GM23338 (cell line): ENCODE data around the gene DLG5. TPM values are rescaled to one million over a fixed set of nuclear protein-coding genes. Genes with fewer than 3 reads are reported as not detected.

Experiments
- ATAC-seq: fragments of 200-7000 bp; cut with Tn5 transposase; 3 replicates; pipeline ENCODE4 v1.9.1; 2020
- DNase-seq: peaks from one replicate; pipeline ENCODE4 v3.0.0-alpha.2; 2015; ENCODE audit warnings: low spot score
- H2AFZ ChIP-seq: fragments of 200-600 bp; sonication (generic); 2 replicates; pipeline ENCODE4 v1.8.0; 2016; ENCODE audit warnings: antibody characterized with exemption, mild to moderate bottlenecking, moderate library complexity
- H3F3A ChIP-seq: fragments of 200-600 bp; sonication (generic); replicated peaks from 2 replicates; pipeline ENCODE4 v1.8.0; 2017; ENCODE audit warnings: antibody characterized with exemption, mixed run types, low read depth
- H3K27ac ChIP-seq: fragments of 200-600 bp; sonication (generic); 2 replicates; pipeline ENCODE4 v1.6.1; 2016; ENCODE audit warnings: low read depth
- H3K27me3 ChIP-seq: fragments of 200-600 bp; sonication (generic); 2 replicates; pipeline ENCODE4 v1.8.0; 2016; ENCODE audit warnings: mild to moderate bottlenecking, mixed run types, moderate library complexity; ENCODE audit not compliant: insufficient read depth
- H3K36me3 ChIP-seq: fragments of 200-600 bp; sonication (generic); 2 replicates; pipeline ENCODE4 v1.8.0; 2016; ENCODE audit warnings: mild to moderate bottlenecking; ENCODE audit not compliant: insufficient read depth
- H3K4me1 ChIP-seq: fragments of 200-600 bp; sonication (generic); 2 replicates; pipeline ENCODE4 v1.8.0; 2016; ENCODE audit warnings: mild to moderate bottlenecking, moderate library complexity; ENCODE audit not compliant: insufficient read depth
- H3K4me2 ChIP-seq: fragments of 200-600 bp; sonication (generic); 2 replicates; pipeline ENCODE4 v1.7.1; 2017; ENCODE audit warnings: mixed run types
- H3K4me3 ChIP-seq: fragments of 200-600 bp; sonication (generic); 2 replicates; pipeline ENCODE4 v1.6.1; 2016; ENCODE audit warnings: mixed run types
- H3K79me2 ChIP-seq: fragments of 200-600 bp; sonication (generic); replicated peaks from 2 replicates; pipeline ENCODE4 v1.8.0; 2017; ENCODE audit warnings: mild to moderate bottlenecking; ENCODE audit not compliant: insufficient read depth
- H3K9me2 ChIP-seq: fragments of 200-600 bp; sonication (generic); 2 replicates; pipeline ENCODE4 v1.8.0; 2017; ENCODE audit not compliant: insufficient read depth
- H4K20me1 ChIP-seq: fragments of 200-600 bp; sonication (generic); replicated peaks from 2 replicates; pipeline ENCODE4 v1.8.0; 2017; ENCODE audit warnings: mild to moderate bottlenecking; ENCODE audit not compliant: insufficient read depth
- H3K27ac Mint-ChIP-seq: 2 replicates; pipeline ENCODE4 v1.8.0; 2020; ENCODE audit warnings: inconsistent platforms, mild to moderate bottlenecking, moderate library complexity, mixed read lengths
- H3K27me3 Mint-ChIP-seq: 3 replicates; pipeline ENCODE4 v1.8.0; 2022; ENCODE audit warnings: low read depth, mild to moderate bottlenecking, moderate library complexity, mixed read lengths, inconsistent platforms; ENCODE audit not compliant: insufficient read depth, poor library complexity
- H3K36me3 Mint-ChIP-seq: 3 replicates; pipeline ENCODE4 v1.8.0; 2021; ENCODE audit warnings: low read depth, mild to moderate bottlenecking, inconsistent platforms, moderate library complexity, mixed read lengths
- H3K4me1 Mint-ChIP-seq: 3 replicates; pipeline ENCODE4 v1.8.0; 2020; ENCODE audit warnings: mild to moderate bottlenecking, inconsistent platforms, mixed read lengths
- H3K4me3 Mint-ChIP-seq: 3 replicates; pipeline ENCODE4 v1.8.0; 2021; ENCODE audit warnings: moderate library complexity, mild to moderate bottlenecking, inconsistent platforms, mixed read lengths
- H3K9me3 Mint-ChIP-seq: 3 replicates; pipeline ENCODE4 v1.8.0; 2020; ENCODE audit warnings: moderate library complexity, mild to moderate bottlenecking, inconsistent platforms, mixed read lengths
- CREB1 ChIP-seq: fragments of 250-450 bp; sonication (Bioruptor Pico); IDR thresholded peaks from 2 replicates; pipeline ENCODE4 v1.5.0; 2020; ENCODE audit warnings: low read depth, mild to moderate bottlenecking, moderate library complexity
- CTCF ChIP-seq, 2 experiments: fragments of 200-600 bp in 1 of 2; sonication (generic) in 1 of 2; conservative IDR thresholded peaks; 2 replicates each; pipeline versions ENCODE4 v1.5.1 to v1.6.1; 2016 to 2017; ENCODE audit warnings: antibody characterized with exemption in 2 of 2, low read depth in 2 of 2, mild to moderate bottlenecking in 2 of 2, moderate library complexity in 1 of 2
- EZH2phosphoT487 ChIP-seq: fragments of 200-600 bp; sonication (generic); IDR thresholded peaks from one replicate; pipeline ENCODE4 v1.8.1; 2018; ENCODE audit warnings: antibody characterized with exemption; ENCODE audit not compliant: unreplicated experiment
- JUNB ChIP-seq: IDR thresholded peaks from one replicate; pipeline ENCODE4 v1.6.1; 2016; ENCODE audit warnings: antibody characterized with exemption; ENCODE audit not compliant: unreplicated experiment
- NANOG ChIP-seq: IDR thresholded peaks from 2 replicates; pipeline ENCODE4 v1.6.1; 2016; ENCODE audit warnings: antibody characterized with exemption, borderline replicate concordance
- REST ChIP-seq: IDR thresholded peaks from one replicate; pipeline ENCODE4 v1.6.1; 2018; ENCODE audit warnings: antibody characterized with exemption; ENCODE audit not compliant: unreplicated experiment
- STAT1 ChIP-seq: IDR thresholded peaks from one replicate; pipeline ENCODE4 v1.6.1; 2016; ENCODE audit warnings: antibody characterized with exemption; ENCODE audit not compliant: unreplicated experiment
- ZNF114 ChIP-seq: fragments of 250-450 bp; sonication (Bioruptor Pico); IDR thresholded peaks from 2 replicates; pipeline ENCODE4 v1.5.0; 2020; ENCODE audit warnings: mild to moderate bottlenecking, moderate library complexity
- ZNF331 ChIP-seq: fragments of 250-450 bp; sonication (Bioruptor Pico); IDR thresholded peaks from 2 replicates; pipeline ENCODE4 v1.5.0; 2020; ENCODE audit warnings: low read depth, mild to moderate bottlenecking, moderate library complexity
- ZNF462 ChIP-seq: fragments of 250-450 bp; sonication (Bioruptor Pico); IDR thresholded peaks from 2 replicates; pipeline ENCODE4 v1.5.0; 2020; ENCODE audit warnings: mild to moderate bottlenecking, moderate library complexity
- polyA plus RNA-seq: library from polyadenylated mRNA; unstranded; fragments of >200 nt; fragmentation: Nextera tagmentation; extraction: Ambion mirVana; gene quantifications from 2 replicates; pipeline ENCODE4 v1.2.1, GENCODE V29; 2016
- total RNA-seq: library from RNA; depleted of rRNA; stranded (reverse); fragments of >200 nt; shearing (Covaris generic); gene quantifications from 2 replicates; pipeline ENCODE4 v1.2.3, GENCODE V29; 2014

DLG5 gene
- total and polyA plus RNA-seq, 2 experiments from 2014 or later: 7.4 to 66.6 TPM

- Mint-ChIP-seq H3K4me3 (no peak overlapping the region), H3K27ac (no peak overlapping the region), H3K27me3 (peaks cover 2% of the 10 kb centered on the region), H3K9me3 (peaks cover 17% of the 10 kb centered on the region), H3K4me1 (peaks cover 5% of the 10 kb centered on the region), H3K36me3 (peaks cover 13% of the 10 kb centered on the region)
- no peaks in the 10 kb centered on the region for H3K9me2 ChIP-seq
- DNase-seq (no peak), ATAC-seq (no peak)
- no peak overlapping the region for H3K4me2 ChIP-seq
- 0 out of 2 replicates have a peak, but pooled peaks cover 2% of the 10 kb centered on the region for H3F3A ChIP-seq
- H3K4me1 ChIP-seq: no peaks in the 10 kb centered on the region; the same call in 1 of the 2 replicates
- no peaks in the 10 kb centered on the region for H3K27me3 ChIP-seq
- H3K27ac ChIP-seq: no peak overlapping the region
- H3K36me3 ChIP-seq: no peaks in the 10 kb centered on the region; the same call in 1 of the 2 replicates
- no peak overlapping the region for H3K4me3 ChIP-seq
- no peaks in the 10 kb centered on the region for H3K79me2 ChIP-seq
- TF ChIP-seq EZH2phosphoT487 (no peak), ZNF331 (CRISPR knock-in tag) (no peak), CTCF (conservative IDR thresholded peaks at IDR 0.05; ENCODE audit: low read depth in 2 of 2) (0 out of 4 replicates have a peak, but pooled peaks of 1 of the 2 experiments have one; percentile 8), STAT1 (no peak)
- H2AFZ ChIP-seq: no peak overlapping the region
- H4K20me1 ChIP-seq: no peaks in the 10 kb centered on the region
These were observed 33.4 kb upstream of the DLG5 start for GRCh38 chr10:77959887-77960455.

- ATAC-seq: no peak
- Mint-ChIP-seq H3K4me1 (peaks cover 5% of the 10 kb centered on the region), H3K27ac (no peak overlapping the region), H3K36me3 (peaks cover 10% of the 10 kb centered on the region), H3K9me3 (peaks cover 12% of the 10 kb centered on the region), H3K27me3 (peaks cover 2% of the 10 kb centered on the region), H3K4me3 (no peak overlapping the region)
- no peaks in the 10 kb centered on the region; the same call in 1 of the 2 replicates for H3K36me3 ChIP-seq
- no peak overlapping the region for H3K27ac ChIP-seq
- no peaks in the 10 kb centered on the region; the same call in 1 of the 2 replicates for H3K4me1 ChIP-seq
- no peak overlapping the region for H3K4me3 ChIP-seq
- H2AFZ ChIP-seq: 0 out of 2 replicates have a peak overlapping the region, but pooled peaks have one; percentile 43
- H3F3A ChIP-seq: 0 out of 2 replicates have a peak, but pooled peaks cover 2% of the 10 kb centered on the region
- H3K79me2 ChIP-seq: no peaks in the 10 kb centered on the region
- no peaks in the 10 kb centered on the region for H3K27me3 ChIP-seq
- no peaks in the 10 kb centered on the region for H3K9me2 ChIP-seq
- H3K4me2 ChIP-seq: no peak overlapping the region
- no peak for DNase-seq
- H4K20me1 ChIP-seq: no peaks in the 10 kb centered on the region
- TF ChIP-seq ZNF462 (CRISPR knock-in tag) (no peak), NANOG (no peak), JUNB (no peak), ZNF331 (CRISPR knock-in tag) (no peak), REST (no peak), ZNF114 (no peak), EZH2phosphoT487 (no peak), CREB1 (CRISPR knock-in tag) (no peak)
These were observed 32.8 kb upstream of the DLG5 start for GRCh38 chr10:77959384-77959783.
